ENCODE results near the gene ARMS2.

- TF ChIP-seq CTCF (IDR thresholded peaks at IDR 0.05) (no peak), ZFX (IDR thresholded peaks at IDR 0.05; ENCODE audit: borderline replicate concordance) (no peak)
These were observed 21.9 kb downstream of the ARMS2 start for GRCh38 chr10:122476333-122476695.
